K562 (cell line): ENCODE measurements around the gene PDE6H. TPM values are rescaled to one million over a fixed set of nuclear protein-coding genes. Genes with fewer than 3 reads are reported as not detected.

Source experiments
- ATAC-seq: fragments of 200-7000 bp; cut with Tn5 transposase; 3 replicates; pipeline ENCODE4 v1.9.1; 2020; ENCODE audit warnings: moderate library complexity
- BruUV-seq: library from RNA; stranded (reverse); fragments of 400-500 nt; replicated peaks from 2 replicates; lab custom pipeline; 2021; lab: Mats Ljungman, UMichigan
- CTCF ChIA-PET: fragments of 300-600 bp; formaldehyde crosslinking; extraction: SDS; loops from one replicate; lab custom pipeline; 2021; ENCODE audit warnings: low intra/inter-chr PET ratio; lab: Yijun Ruan, JAX
- POLR2A ChIA-PET: fragments of 300-600, 350-650 bp; sonication (Branson Sonifier 250); formaldehyde crosslinking; extraction: SDS; loops from one replicate; lab custom pipeline; 2021; ENCODE audit warnings: antibody characterized with exemption, inconsistent platforms; lab: Yijun Ruan, JAX
- DNase-seq, 4 experiments: peaks; one replicate each; pipeline versions ENCODE4 v3.0.0 to v3.0.0-alpha.2; 2011 to 2018; ENCODE audit warnings: low spot score in 3 of 4, mixed read lengths in 3 of 4; ENCODE audit errors: extremely low read depth in 1 of 4
- FAIRE-seq: peaks from 2 replicates; lab custom pipeline; 2011; peaks lifted over from hg19 to GRCh38; lab: Jason Lieb, UNC
- H2AFZ ChIP-seq: 2 replicates; pipeline ENCODE4 v1.6.0; 2011; ENCODE audit warnings: low read depth, low read length, control low read depth, inconsistent platforms
- H3K27ac ChIP-seq: fragments of 200-600 bp; 3 replicates; pipeline ENCODE4 v1.8.0; 2011; ENCODE audit warnings: low read depth, mild to moderate bottlenecking, control low read depth, inconsistent platforms, low read length, moderate library complexity, mixed read lengths; ENCODE audit errors: extremely low read depth
- H3K27me3 ChIP-seq, 2 experiments: fragments of 300-600 bp in 1 of 2; 2 replicates in 1 of 2; 3 replicates in 1 of 2; pipeline versions ENCODE4 v1.6.0 to v1.8.0; 2011; ENCODE audit warnings: inconsistent platforms in 2 of 2, low read length in 2 of 2, mild to moderate bottlenecking in 1 of 2, mixed read lengths in 1 of 2, moderate library complexity in 1 of 2; ENCODE audit not compliant: control insufficient read depth in 2 of 2, insufficient read depth in 2 of 2
- H3K36me3 ChIP-seq: fragments of 300-600 bp; 3 replicates; pipeline ENCODE4 v1.8.0; 2011; ENCODE audit warnings: mild to moderate bottlenecking, low read length, inconsistent platforms; ENCODE audit not compliant: control insufficient read depth, insufficient read depth
- H3K4me1 ChIP-seq, 2 experiments: fragments of 200-600 bp in 1 of 2; replicated peaks in 1 of 2; 2 replicates in 1 of 2; 3 replicates in 1 of 2; pipeline versions ENCODE4 v1.5.1 to v1.8.0; 2011; ENCODE audit warnings: inconsistent platforms in 2 of 2, low read length in 2 of 2, mild to moderate bottlenecking in 1 of 2, mixed read lengths in 1 of 2, moderate library complexity in 1 of 2; ENCODE audit not compliant: control insufficient read depth in 2 of 2, insufficient read depth in 2 of 2
- H3K4me2 ChIP-seq: 2 replicates; pipeline ENCODE4 v1.6.1; 2011; ENCODE audit warnings: low read length, control low read depth, inconsistent platforms, mixed read lengths; ENCODE audit not compliant: insufficient read depth
- H3K4me3 ChIP-seq: fragments of 200-600 bp; sonication (generic), shearing (Covaris generic); 2 replicates; pipeline ENCODE4 v1.5.1; 2016; ENCODE audit warnings: control low read depth, inconsistent platforms
- H3K79me2 ChIP-seq: fragments of 200-600 bp; 3 replicates; pipeline ENCODE4 v1.8.0; 2011; ENCODE audit warnings: low read length, inconsistent platforms; ENCODE audit not compliant: control insufficient read depth, insufficient read depth
- H3K9ac ChIP-seq, 2 experiments: 2 replicates each; pipeline versions ENCODE4 v1.6.0 to v1.6.1; 2011; ENCODE audit warnings: low read depth in 2 of 2, low read length in 2 of 2, control low read depth in 1 of 2, inconsistent platforms in 1 of 2, mild to moderate bottlenecking in 1 of 2, mixed read lengths in 1 of 2; ENCODE audit not compliant: insufficient read depth in 1 of 2
- H3K9me1 ChIP-seq: one replicate; pipeline ENCODE4 v1.6.0; 2011; ENCODE audit warnings: inconsistent platforms, mild to moderate bottlenecking, low read length, moderate library complexity; ENCODE audit not compliant: control insufficient read depth, insufficient read depth
- H3K9me3 ChIP-seq: replicated peaks from 2 replicates; pipeline ENCODE4 v1.5.1; 2011; ENCODE audit warnings: low read depth, low read length, inconsistent platforms; ENCODE audit not compliant: control insufficient read depth, insufficient read depth
- H4K20me1 ChIP-seq: replicated peaks from 2 replicates; pipeline ENCODE4 v1.6.1; 2011; ENCODE audit warnings: low read length, inconsistent platforms, mixed read lengths; ENCODE audit not compliant: control insufficient read depth, insufficient read depth
- CBFA2T2 ChIP-seq: fragments of 450-650 bp; conservative IDR thresholded peaks from 2 replicates; pipeline ENCODE4 v1.6.1; 2017; ENCODE audit warnings: mild to moderate bottlenecking
- CREM ChIP-seq: IDR thresholded peaks from 2 replicates; pipeline ENCODE4 v1.6.1; 2014; ENCODE audit warnings: antibody characterized with exemption, low read depth
- FOXA3 ChIP-seq, 2 experiments: fragments of 450-650 bp in 1 of 2; sonication (generic) in 1 of 2; formaldehyde crosslinking; IDR thresholded peaks in 1 of 2; conservative IDR thresholded peaks in 1 of 2; 2 replicates each; pipeline versions ENCODE4 v1.4.0 to v1.8.0; 2020 to 2022; ENCODE audit warnings: mild to moderate bottlenecking in 2 of 2, missing genetic modification reagents in 1 of 2
- TEAD1 ChIP-seq, 2 experiments: fragments of 450-650 bp in 1 of 2; sonication (generic) in 1 of 2; formaldehyde crosslinking; IDR thresholded peaks; 2 replicates each; pipeline versions ENCODE4 v1.4.0 to v1.8.0; 2020 to 2022; ENCODE audit warnings: mild to moderate bottlenecking in 2 of 2, missing genetic modification reagents in 1 of 2
- TEAD2 ChIP-seq: fragments of 450-650 bp; IDR thresholded peaks from 2 replicates; pipeline ENCODE4 v1.6.1; 2016; ENCODE audit warnings: missing genetic modification characterization, control low read depth, missing compliant biosample characterization
- ZNF655 ChIP-seq: fragments of 250-450 bp; sonication (Bioruptor Pico); IDR thresholded peaks from 2 replicates; pipeline ENCODE4 v1.5.0; 2021
- WGBS: fragments of 100-300 bp; shearing (Covaris generic); methylation state at CpG from one replicate; pipeline ENCODE4 v1.1.6; 2016; ENCODE audit warnings: low coverage, mixed read lengths; ENCODE audit not compliant: insufficient coverage; ENCODE audit errors: missing lambda C conversion rate; 5-methylcytosine and 5-hydroxymethylcytosine counted together
- in situ Hi-C: fragments of 300-500 bp; cut with MboI; formaldehyde crosslinking; loops from 4 replicates; pipeline ENCODE4 v1.15.0; 2018; ENCODE audit warnings: inconsistent platforms, mixed read lengths
- intact Hi-C: fragments of 100-400 bp; cut with micrococcal nuclease; formaldehyde crosslinking; loops from 2 replicates; pipeline ENCODE4 v1.14.2; 2022
- polyA plus RNA-seq, 8 experiments: library from polyadenylated mRNA; depleted of rRNA in 4 of 8; stranded (reverse) in 5 of 8; unstranded in 3 of 8; fragments of >200 nt; fragmentation: Nextera tagmentation in 2 of 8; fragmentation: Illumina TruSeq in 1 of 8; extraction: Ambion mirVana in 2 of 8; extraction: Trizol in 1 of 8; gene quantifications; 2 replicates each; pipeline versions ENCODE4 v1.2.1 to v1.2.3, GENCODE V29; 2011 to 2014; ENCODE audit warnings: inconsistent platforms in 1 of 8, missing spikeins in 1 of 8
- total RNA-seq, 7 experiments: library from RNA; depleted of rRNA in 6 of 7; stranded (reverse); fragments of >200 nt in 6 of 7; fragmentation: Illumina TruSeq in 2 of 7; extraction: Trizol in 2 of 7; gene quantifications; 2 replicates each; pipeline versions ENCODE4 v1.2.1 to v1.2.3, GENCODE V29; 2011 to 2021; ENCODE audit warnings: low replicate concordance in 1 of 7

The PDE6H gene
- total and polyA plus RNA-seq, 9 of the 15 experiments (the other 6 are each of a cell fraction or from before 2014, with no cell fraction given): 0.15 TPM; not detected in 8

GRCh38 chr12:14934511-14934910 is 38.3 kb upstream of the PDE6H start:
- H3K27me3 ChIP-seq: no peaks in the 10 kb centered on the region
- in situ Hi-C loops: no loop called here
- no peak overlapping the region for H2AFZ ChIP-seq
- FAIRE-seq: no peak
- H3K36me3 ChIP-seq: no peaks in the 10 kb centered on the region
- H3K9ac ChIP-seq: no peak overlapping the region
- no TSS peak for BruUV-seq
- no peak for ATAC-seq
- H3K4me1 ChIP-seq: no peaks in the 10 kb centered on the region; a peak in 1 of 5 replicates
- H3K79me2 ChIP-seq: no peaks in the 10 kb centered on the region
- POLR2A ChIA-PET: no interaction called here
- H3K4me2 ChIP-seq: no peak overlapping the region
- 11% methylated on average over 2 of the region's 2 CpGs for WGBS
- TF ChIP-seq CREM: no peak
- DNase-seq: no peak
- H3K9me3 ChIP-seq: no peaks in the 10 kb centered on the region
- no peak overlapping the region for H3K4me3 ChIP-seq
- H4K20me1 ChIP-seq: no peaks in the 10 kb centered on the region
- H3K9me1 ChIP-seq: no peaks in the 10 kb centered on the region
- CTCF ChIA-PET: no interaction called here
- H3K27ac ChIP-seq: no peak overlapping the region
- intact Hi-C loops: no loop called here

- Histone ChIP-seq H3K79me2 (no peaks in the 10 kb centered on the region), H3K36me3 (no peaks in the 10 kb centered on the region), H3K27ac (no peak overlapping the region), H3K27me3 (no peaks in the 10 kb centered on the region), H3K9me3 (no peaks in the 10 kb centered on the region), H3K9me1 (no peaks in the 10 kb centered on the region), H4K20me1 (no peaks in the 10 kb centered on the region), H2AFZ (no peak overlapping the region), H3K9ac (no peak overlapping the region), H3K4me2 (no peak overlapping the region), H3K4me3 (no peak overlapping the region), H3K4me1 (no peaks in the 10 kb centered on the region; a peak in 1 of 5 replicates)
- intact Hi-C loops (loop anchor here (5.0 kb wide), 1 partner anchor 57 kb away; no protein-coding TSS in a partner anchor), in situ Hi-C loops (no loop called here)
- WGBS: 4% methylated on average over 4 of the region's 4 CpGs
- DNase-seq (no peak), ATAC-seq (no peak), FAIRE-seq (no peak)
- POLR2A ChIA-PET: interaction anchor here (0.7 kb wide), 1 partner anchor 507 kb away, joined by 3 read pairs; no protein-coding TSS in a partner anchor
- BruUV-seq: no TSS peak
- TF ChIP-seq FOXA3 (CRISPR knock-in tag; conservative IDR thresholded peaks at IDR 0.05 in 1 of 2, IDR thresholded peaks at IDR 0.05 in 1 of 2) (no peak), ZNF655 (CRISPR knock-in tag) (no peak), TEAD1 (CRISPR knock-in tag; IDR thresholded peaks at IDR 0.05) (no peak), CBFA2T2 (no peak), TEAD2 (tag) (no peak)
- CTCF ChIA-PET: no interaction called here
Observed at GRCh38 chr12:14935031-14935430, 37.8 kb upstream of the PDE6H start.
